Measurements from ENCODE around the gene KCNIP4.

GRCh38 chr4:20696815-20697214 lies 1251.8 kb downstream of the KCNIP4 start:
- TF ChIP-seq, protein P1, sequence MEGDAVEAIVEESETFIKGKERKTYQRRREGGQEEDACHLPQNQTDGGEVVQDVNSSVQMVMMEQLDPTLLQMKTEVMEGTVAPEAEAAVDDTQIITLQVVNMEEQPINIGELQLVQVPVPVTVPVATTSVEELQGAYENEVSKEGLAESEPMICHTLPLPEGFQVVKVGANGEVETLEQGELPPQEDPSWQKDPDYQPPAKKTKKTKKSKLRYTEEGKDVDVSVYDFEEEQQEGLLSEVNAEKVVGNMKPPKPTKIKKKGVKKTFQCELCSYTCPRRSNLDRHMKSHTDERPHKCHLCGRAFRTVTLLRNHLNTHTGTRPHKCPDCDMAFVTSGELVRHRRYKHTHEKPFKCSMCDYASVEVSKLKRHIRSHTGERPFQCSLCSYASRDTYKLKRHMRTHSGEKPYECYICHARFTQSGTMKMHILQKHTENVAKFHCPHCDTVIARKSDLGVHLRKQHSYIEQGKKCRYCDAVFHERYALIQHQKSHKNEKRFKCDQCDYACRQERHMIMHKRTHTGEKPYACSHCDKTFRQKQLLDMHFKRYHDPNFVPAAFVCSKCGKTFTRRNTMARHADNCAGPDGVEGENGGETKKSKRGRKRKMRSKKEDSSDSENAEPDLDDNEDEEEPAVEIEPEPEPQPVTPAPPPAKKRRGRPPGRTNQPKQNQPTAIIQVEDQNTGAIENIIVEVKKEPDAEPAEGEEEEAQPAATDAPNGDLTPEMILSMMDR (conservative IDR thresholded peaks at IDR 0.05), result no peak
- TF ChIP-seq EZH2 (IDR thresholded peaks at IDR 0.05; ENCODE audit: low read depth), result no peak
